ENCODE results near the gene DENND4C. TPM values are rescaled to one million over a fixed set of nuclear protein-coding genes. Genes with fewer than 3 reads are reported as not detected.
A peak's percentile ranks its signal among the peaks of the same experiment; 100 is the strongest.

Gene DENND4C
- total RNA-seq, 8 experiments from 2014 or later: 20.2 to 56.4 (median 30.4) TPM

DNA sequence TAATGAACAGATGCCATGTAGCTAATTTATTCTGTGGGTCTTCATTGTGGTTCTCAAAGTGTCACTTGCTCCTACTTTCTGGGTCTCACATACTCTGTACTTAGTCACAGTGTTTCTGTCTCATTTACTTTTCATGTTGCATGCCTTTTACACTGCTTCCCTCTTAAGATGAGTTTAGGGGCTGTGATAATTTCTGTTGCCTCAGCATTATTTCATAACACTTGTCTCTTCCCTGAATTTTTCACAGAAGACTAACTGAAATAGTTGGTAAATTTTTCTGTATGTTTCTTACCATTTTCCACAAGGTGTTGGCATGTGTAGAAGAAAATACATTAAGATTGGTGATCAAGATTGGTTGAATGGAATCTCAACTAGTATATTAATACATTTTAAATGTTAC, 59.6 kb downstream of the DENND4C start:
- no peak overlapping the region for H3K27ac ChIP-seq
- in situ Hi-C loops (cut with MboI; ENCODE audit: low pct_unique_long_range_greater_than_20kb in 2 of 9, low sequenced_read_pairs in 9 of 9, unreplicated experiment in 9 of 9): no loop called here
- no peak for ATAC-seq (replicated peaks in 6 of 8)
- H3K4me1 ChIP-seq (replicated peaks in 1 of 2): no peaks in the 10 kb centered on the region
- no peak overlapping the region for H3K4me3 ChIP-seq

DNA sequence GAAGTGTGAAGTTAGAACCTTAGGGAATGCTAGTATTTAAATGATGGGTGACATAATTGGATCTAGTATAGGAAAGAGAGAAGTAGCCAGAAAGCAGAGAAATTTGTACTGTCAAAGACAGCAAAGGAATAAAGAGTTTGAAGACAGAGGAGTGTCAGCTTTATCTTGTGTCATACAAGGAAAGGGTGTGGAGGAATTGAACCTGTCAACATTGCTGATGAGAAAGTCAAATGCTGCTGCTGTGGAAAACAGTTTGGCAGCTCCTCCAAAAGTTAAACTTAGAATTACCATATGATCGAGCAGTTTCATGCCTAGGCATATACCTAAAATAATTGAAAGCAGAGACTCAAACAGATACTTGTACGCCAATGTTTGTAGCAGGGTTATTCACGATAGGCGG, 63.7 kb downstream of the DENND4C start:
- 0 to 98% (median 90%) methylated on average over 1 to 4 of the region's 4 CpGs; no CpG with 5 or more reads in 1 of the 10 experiments for WGBS, 10 experiments
- no peaks in the 10 kb centered on the region for H3K4me1 ChIP-seq (replicated peaks in 1 of 2)
- no peak overlapping the region for H3K4me3 ChIP-seq
- H3K27ac ChIP-seq: no peak overlapping the region
- peak in 2 of 8 experiments; percentile 36 to 68 for ATAC-seq (replicated peaks in 6 of 8)
- in situ Hi-C loops (cut with MboI; ENCODE audit: low pct_unique_long_range_greater_than_20kb in 2 of 9, low sequenced_read_pairs in 9 of 9, unreplicated experiment in 9 of 9): no loop called here

DNA sequence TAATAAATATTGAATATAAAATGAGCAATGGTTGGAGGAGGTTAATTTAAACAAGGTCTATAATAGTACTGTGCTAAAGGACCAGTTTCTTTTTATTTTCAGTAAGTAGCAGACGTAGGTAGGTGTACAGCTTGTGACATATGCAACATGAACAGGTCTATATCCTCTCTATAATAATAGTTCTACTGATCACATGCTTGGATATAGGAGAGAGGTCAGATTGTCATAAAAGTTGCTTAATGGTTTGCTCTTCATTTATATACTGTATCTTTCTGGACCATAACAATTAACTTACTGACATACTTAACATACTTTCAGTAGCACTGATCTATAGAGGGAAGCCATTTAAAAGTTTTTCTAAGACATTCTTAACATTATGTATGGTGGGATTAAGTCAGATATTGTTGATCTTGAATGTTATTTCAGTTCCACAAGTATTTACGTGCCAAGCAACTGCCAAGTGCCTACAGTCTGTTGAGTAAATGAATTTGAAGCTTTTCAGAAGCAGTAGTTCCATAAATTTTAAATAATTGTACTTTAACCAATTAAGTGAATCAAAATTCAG, 68.0 kb downstream of the DENND4C start:
- no peak overlapping the region for H3K4me3 ChIP-seq
- in situ Hi-C loops (cut with MboI; ENCODE audit: low pct_unique_long_range_greater_than_20kb in 2 of 9, low sequenced_read_pairs in 9 of 9, unreplicated experiment in 9 of 9): no loop called here
- ATAC-seq (replicated peaks in 6 of 8): peak in 1 of 8 experiments; percentile 18
- no peak overlapping the region for H3K27ac ChIP-seq
- H3K4me1 ChIP-seq (replicated peaks in 1 of 2): no peaks in the 10 kb centered on the region
- WGBS, 10 experiments: 83 to 100% (median 97%) methylated on average over 1 to 2 of the region's 2 CpGs; no CpG with 5 or more reads in 2 of the 10 experiments

DNA sequence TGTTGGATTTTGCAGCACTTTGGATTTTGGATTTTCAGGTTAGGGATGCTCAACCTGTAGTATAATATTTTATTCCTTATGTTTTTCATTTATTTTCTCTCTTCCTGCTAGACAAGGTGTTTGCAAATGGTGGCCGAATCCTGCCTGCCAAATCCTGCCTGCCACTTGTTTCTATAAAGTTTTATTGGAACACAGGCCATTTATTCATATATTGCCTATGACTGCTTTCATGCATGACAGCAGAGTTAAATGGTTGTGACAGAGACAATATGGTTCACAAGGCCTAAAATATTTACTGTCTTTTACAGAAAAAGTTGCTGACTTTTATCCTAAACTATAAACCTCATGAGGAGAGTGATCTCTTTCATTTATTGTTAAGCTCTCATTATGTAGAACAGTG, 72.7 kb downstream of the DENND4C start:
- WGBS, 10 experiments: 78 to 100% (median 100%) methylated on average over 1 of the region's 1 CpG; no CpG with 5 or more reads in 4 of the 10 experiments
- in situ Hi-C loops (cut with MboI; ENCODE audit: low pct_unique_long_range_greater_than_20kb in 2 of 9, low sequenced_read_pairs in 9 of 9, unreplicated experiment in 9 of 9): no loop called here
- no peak for ATAC-seq (replicated peaks in 6 of 8)

DNA sequence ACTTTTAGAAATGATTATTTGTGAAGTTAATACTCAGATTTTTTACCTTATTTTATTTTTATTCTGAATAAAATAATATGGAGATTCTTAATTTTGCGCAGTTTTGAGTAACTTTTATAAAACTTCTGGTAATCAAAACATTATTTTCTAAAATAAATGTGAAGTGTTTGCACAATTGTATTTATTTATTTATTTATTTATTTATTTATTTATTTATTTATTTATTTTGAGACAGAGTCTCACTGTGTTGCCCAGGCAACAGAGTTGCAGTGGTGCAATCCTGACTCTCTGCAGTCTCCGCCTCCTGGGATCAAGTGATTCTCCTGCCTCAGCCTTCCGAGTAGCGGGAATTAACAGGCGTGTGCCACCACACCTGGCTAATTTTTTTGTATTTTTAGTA, 76.1 kb downstream of the DENND4C start:
- in situ Hi-C loops (cut with MboI; ENCODE audit: low pct_unique_long_range_greater_than_20kb in 2 of 9, low sequenced_read_pairs in 9 of 9, unreplicated experiment in 9 of 9): no loop called here
- no peaks in the 10 kb centered on the region for H3K4me1 ChIP-seq (replicated peaks in 1 of 2)
- no peak overlapping the region for H3K27ac ChIP-seq
- 90 to 100% (median 99%) methylated on average over 1 to 5 of the region's 5 CpGs for WGBS, 10 experiments
- ATAC-seq (replicated peaks in 6 of 8): no peak
- no peak overlapping the region for H3K4me3 ChIP-seq

More for the DNA sequence above, 72.7 kb downstream of the DENND4C start:
- H3K27ac ChIP-seq: no peak overlapping the region
- H3K4me1 ChIP-seq (replicated peaks in 1 of 2): no peaks in the 10 kb centered on the region
- H3K4me3 ChIP-seq: no peak overlapping the region

DNA sequence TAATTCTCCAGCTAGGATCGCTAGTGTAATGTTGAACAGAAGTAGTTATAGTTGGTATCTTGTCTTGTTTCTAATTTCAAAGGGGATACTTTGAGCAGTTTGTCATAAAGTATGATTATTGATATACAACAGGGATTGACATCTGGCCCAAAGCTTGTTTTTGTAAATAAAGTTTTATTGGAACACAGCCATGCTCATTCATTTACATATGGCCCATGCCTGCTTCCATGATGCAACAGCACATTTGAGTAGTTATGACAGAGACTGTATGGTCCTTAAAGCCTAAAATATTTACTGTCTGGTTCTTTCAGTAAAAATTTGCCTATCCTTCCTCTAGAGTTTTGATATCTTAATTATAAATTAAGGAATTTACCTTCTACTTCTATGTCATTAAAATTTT, 79.8 kb downstream of the DENND4C start:
- Histone ChIP-seq H3K4me3 (no peak overlapping the region), H3K27ac (no peak overlapping the region), H3K4me1 (replicated peaks in 1 of 2) (no peaks in the 10 kb centered on the region)
- ATAC-seq (replicated peaks in 6 of 8): no peak
- in situ Hi-C loops (cut with MboI; ENCODE audit: low pct_unique_long_range_greater_than_20kb in 2 of 9, low sequenced_read_pairs in 9 of 9, unreplicated experiment in 9 of 9): no loop called here
- WGBS, 10 experiments: 80 to 100% (median 100%) methylated on average over 1 of the region's 1 CpG; no CpG with 5 or more reads in 1 of the 10 experiments

DNA sequence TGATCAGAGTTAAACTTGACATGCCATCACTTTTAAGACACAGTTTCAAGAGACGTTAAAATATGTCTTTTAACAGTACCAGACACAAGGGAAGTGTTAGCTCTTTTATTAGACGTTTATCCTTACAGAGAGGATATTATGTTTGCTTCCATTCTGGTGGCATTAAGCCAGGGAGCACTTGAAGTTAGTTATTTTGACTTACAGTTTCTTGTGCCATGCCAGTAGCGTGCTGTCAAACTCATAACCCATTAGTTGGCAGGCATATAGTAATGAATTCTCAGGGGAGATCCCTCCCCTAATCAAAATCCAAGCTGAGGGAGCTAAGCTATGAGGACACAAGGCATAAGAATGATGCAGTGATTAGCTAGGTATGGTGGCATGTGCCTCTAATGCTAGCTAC, 83.1 kb downstream of the DENND4C start:
- 18 to 100% (median 71%) methylated on average over 1 to 3 of the region's 3 CpGs; no CpG with 5 or more reads in 2 of the 10 experiments for WGBS, 10 experiments
- Histone ChIP-seq H3K4me1 (replicated peaks in 1 of 2) (no peaks in the 10 kb centered on the region), H3K4me3 (no peak overlapping the region), H3K27ac (no peak overlapping the region)
- in situ Hi-C loops (cut with MboI; ENCODE audit: low pct_unique_long_range_greater_than_20kb in 2 of 9, low sequenced_read_pairs in 9 of 9, unreplicated experiment in 9 of 9): no loop called here
- ATAC-seq (replicated peaks in 6 of 8): no peak

DNA sequence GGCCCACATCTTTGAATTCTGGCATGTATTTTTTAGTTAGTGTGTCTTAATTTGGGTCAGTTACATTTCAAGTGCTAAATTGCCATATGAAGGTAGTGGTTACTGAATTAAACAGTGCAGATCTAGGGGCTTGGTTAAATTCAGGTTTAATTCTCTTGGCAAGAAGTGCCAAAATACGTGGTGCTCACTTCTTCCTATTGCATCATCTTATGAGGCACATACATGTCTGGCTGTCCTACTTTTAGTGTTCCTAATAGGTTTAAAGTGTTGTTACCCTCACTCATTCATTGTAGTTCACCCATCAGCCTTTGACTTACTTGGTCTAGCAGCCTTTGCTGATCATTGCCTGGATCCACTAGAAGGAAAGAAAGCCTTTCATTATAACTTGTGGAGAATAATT, 90.0 kb downstream of the DENND4C start:
- 0 to 100% (median 54%) methylated on average over 1 of the region's 1 CpG; no CpG with 5 or more reads in 6 of the 10 experiments for WGBS, 10 experiments
- Histone ChIP-seq H3K4me1 (replicated peaks in 1 of 2) (no peaks in the 10 kb centered on the region), H3K4me3 (no peak overlapping the region), H3K27ac (no peak overlapping the region)
- in situ Hi-C loops (cut with MboI; ENCODE audit: low pct_unique_long_range_greater_than_20kb in 2 of 9, low sequenced_read_pairs in 9 of 9, unreplicated experiment in 9 of 9): no loop called here
- no peak for ATAC-seq (replicated peaks in 6 of 8)

DNA sequence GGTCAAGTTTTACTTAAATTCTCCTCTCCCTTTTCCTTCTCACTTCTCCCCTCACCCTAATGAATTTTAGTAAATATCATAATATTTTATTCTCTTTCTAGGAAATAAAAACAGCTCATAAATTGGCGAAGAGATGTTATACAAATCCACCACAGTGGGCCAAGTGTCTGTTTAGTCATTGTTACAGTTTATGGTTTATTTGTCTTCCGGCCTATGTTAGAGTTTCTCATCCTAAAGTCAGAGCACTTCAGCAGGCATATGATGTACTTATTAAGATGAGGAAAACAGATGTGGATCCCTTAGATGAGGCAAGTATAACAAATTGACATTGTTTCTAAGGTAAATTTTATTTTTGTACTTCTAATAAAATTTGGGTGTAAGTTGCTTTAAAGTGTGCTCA, 101.4 kb downstream of the DENND4C start:
- no peak overlapping the region for H3K4me3 ChIP-seq
- no peak overlapping the region for H3K27ac ChIP-seq
- H3K4me1 ChIP-seq (replicated peaks in 1 of 2): no peaks in the 10 kb centered on the region
- ATAC-seq (replicated peaks in 6 of 8): no peak
- 84 to 100% (median 100%) methylated on average over 1 to 2 of the region's 2 CpGs for WGBS, 10 experiments
- in situ Hi-C loops (cut with MboI; ENCODE audit: low pct_unique_long_range_greater_than_20kb in 2 of 9, low sequenced_read_pairs in 9 of 9, unreplicated experiment in 9 of 9): no loop called here

DNA sequence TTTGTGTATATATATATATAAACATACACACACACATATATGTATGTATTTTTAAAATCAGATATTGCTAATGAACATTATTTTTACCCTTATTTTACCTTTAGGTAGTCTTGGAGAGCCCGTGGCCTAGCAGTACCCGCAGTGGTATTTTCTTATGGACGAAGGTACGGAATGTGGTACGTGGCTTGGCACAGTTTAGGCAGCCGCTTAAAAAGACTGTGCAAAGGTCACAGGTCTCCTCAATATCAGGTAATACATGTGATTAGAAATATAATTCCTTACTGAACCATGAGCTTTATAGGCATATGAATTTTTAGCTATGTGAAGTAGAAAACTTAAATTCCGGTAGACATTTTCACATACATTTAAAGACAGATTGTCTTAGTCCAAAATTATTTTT, 105.7 kb downstream of the DENND4C start:
- in situ Hi-C loops (cut with MboI; ENCODE audit: low pct_unique_long_range_greater_than_20kb in 2 of 9, low sequenced_read_pairs in 9 of 9, unreplicated experiment in 9 of 9): no loop called here
- Histone ChIP-seq H3K4me1 (replicated peaks in 1 of 2) (no peaks in the 10 kb centered on the region), H3K4me3 (no peak overlapping the region), H3K27ac (no peak overlapping the region)
- WGBS, 10 experiments: 81 to 100% (median 96%) methylated on average over 1 to 7 of the region's 7 CpGs
- no peak for ATAC-seq (replicated peaks in 6 of 8)

DNA sequence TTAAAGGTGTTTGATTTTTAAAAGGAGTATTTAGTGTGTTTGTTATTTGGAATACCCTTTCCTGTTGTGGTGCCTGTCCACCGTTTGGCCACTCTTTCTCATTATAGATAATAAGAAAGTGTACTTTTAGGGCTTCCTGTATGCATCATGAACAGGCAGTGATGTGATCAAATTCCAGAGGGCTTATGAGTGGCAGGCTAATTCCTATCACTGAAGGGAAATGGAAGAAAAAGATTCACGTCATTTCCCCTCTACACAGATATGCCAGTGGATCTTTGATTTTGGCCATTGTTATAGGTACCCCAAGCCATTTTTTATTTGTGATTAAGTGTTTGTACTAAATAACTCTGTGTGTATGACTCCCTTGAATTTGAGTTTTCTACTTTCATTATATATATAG, 112.5 kb downstream of the DENND4C start:
- WGBS, 10 experiments: 14 to 100% (median 96%) methylated on average over 1 to 2 of the region's 2 CpGs
- H3K4me1 ChIP-seq (replicated peaks in 1 of 2): no peaks in the 10 kb centered on the region
- H3K27ac ChIP-seq: no peak overlapping the region
- ATAC-seq (replicated peaks in 6 of 8): no peak
- H3K4me3 ChIP-seq: no peak overlapping the region
- in situ Hi-C loops (cut with MboI; ENCODE audit: low pct_unique_long_range_greater_than_20kb in 2 of 9, low sequenced_read_pairs in 9 of 9, unreplicated experiment in 9 of 9): no loop called here

DNA sequence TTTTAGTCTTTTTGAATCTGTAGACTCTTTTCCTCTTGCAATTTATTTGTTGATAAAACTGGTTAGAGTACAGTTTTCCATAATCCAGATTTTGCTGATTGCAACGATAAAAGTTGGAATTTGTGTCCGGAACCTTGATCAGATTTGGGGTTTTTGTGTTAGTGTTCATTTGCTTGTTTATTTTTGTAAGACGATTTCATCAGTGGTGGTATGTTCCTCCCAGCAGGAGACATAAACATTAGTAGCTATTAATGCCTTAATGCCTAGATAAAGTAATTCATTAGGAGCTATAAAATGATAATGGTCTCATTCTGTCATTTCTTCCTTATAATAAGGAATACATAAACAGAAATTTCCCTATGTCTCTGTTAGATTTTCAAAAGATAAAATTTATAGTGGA, 128.2 kb downstream of the DENND4C start:
- no peak for ATAC-seq (replicated peaks in 6 of 8)
- 78 to 100% (median 93%) methylated on average over 1 to 3 of the region's 3 CpGs; no CpG with 5 or more reads in 1 of the 10 experiments for WGBS, 10 experiments
- in situ Hi-C loops (cut with MboI; ENCODE audit: low pct_unique_long_range_greater_than_20kb in 2 of 9, low sequenced_read_pairs in 9 of 9, unreplicated experiment in 9 of 9): no loop called here

DNA sequence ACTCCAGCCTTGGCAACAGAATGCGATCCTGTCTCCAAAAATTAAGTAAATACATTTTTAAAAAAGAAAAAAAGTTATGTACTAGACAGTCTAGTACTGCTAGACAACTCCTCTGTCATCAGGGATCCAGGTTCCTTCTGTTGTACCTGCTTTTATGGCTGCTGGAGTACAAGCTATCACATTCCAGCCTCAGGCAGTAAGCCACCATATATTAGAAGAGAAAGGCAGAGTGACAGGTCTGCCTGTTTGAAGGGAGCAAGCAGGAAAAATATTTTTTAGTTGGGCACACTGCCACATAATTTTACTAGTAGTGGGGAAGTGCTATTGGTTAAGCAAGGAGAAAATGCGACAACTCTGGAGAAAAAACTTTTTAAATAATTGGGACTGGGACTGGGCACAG, 138.6 kb downstream of the DENND4C start:
- ATAC-seq (replicated peaks in 6 of 8): no peak
- no peaks in the 10 kb centered on the region for H3K4me1 ChIP-seq (replicated peaks in 1 of 2)
- in situ Hi-C loops (cut with MboI; ENCODE audit: low pct_unique_long_range_greater_than_20kb in 2 of 9, low sequenced_read_pairs in 9 of 9, unreplicated experiment in 9 of 9): no loop called here
- 25 to 100% (median 100%) methylated on average over 1 to 2 of the region's 2 CpGs; no CpG with 5 or more reads in 2 of the 10 experiments for WGBS, 10 experiments
- H3K4me3 ChIP-seq: no peak overlapping the region
- no peak overlapping the region for H3K27ac ChIP-seq

More for the DNA sequence above, 128.2 kb downstream of the DENND4C start:
- Histone ChIP-seq H3K27ac (no peak overlapping the region), H3K4me3 (no peak overlapping the region), H3K4me1 (replicated peaks in 1 of 2) (no peaks in the 10 kb centered on the region)

DNA sequence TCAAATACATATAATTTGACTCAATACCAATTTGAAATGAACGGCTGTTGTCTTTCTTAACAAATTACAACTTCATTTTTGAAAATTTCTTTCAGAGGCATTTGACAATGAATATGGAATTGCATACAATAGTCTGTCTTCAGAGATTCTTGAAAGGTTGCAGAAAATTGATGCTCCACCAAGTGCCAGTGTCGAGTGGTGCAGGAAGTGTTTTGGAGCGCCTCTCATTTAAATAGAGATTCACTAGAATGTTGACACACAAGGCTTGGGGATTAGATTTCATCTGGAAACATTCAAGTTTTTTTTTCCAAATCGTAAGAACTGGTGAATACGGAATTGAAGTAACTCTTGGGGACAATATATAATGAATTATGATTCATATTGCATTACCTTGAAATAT, 141.4 kb downstream of the DENND4C start:
- no peak overlapping the region for H3K27ac ChIP-seq
- no peaks in the 10 kb centered on the region for H3K4me1 ChIP-seq (replicated peaks in 1 of 2)
- WGBS, 10 experiments: 17 to 100% (median 72%) methylated on average over 1 to 5 of the region's 5 CpGs
- ATAC-seq (replicated peaks in 6 of 8): peak in 3 of 8 experiments; percentile 16 to 53 (median 41)
- H3K4me3 ChIP-seq: no peak overlapping the region
- in situ Hi-C loops (cut with MboI; ENCODE audit: low pct_unique_long_range_greater_than_20kb in 2 of 9, low sequenced_read_pairs in 9 of 9, unreplicated experiment in 9 of 9): no loop called here
